HUDEP-2 (cell line): ENCODE measurements around the gene CNP.
"Not testable (repeated sequence)": the region's sequence is repeated elsewhere in the genome, so short reads cannot be mapped to it uniquely, and the experiment has no call there.

Experiments
- DNase-seq, 76 experiments: peaks; one replicate each; lab custom pipeline; 2025; ENCODE audit not compliant: unreplicated experiment in 76 of 76; lab: John Stamatoyannopoulos, UW

CNP gene

DNA sequence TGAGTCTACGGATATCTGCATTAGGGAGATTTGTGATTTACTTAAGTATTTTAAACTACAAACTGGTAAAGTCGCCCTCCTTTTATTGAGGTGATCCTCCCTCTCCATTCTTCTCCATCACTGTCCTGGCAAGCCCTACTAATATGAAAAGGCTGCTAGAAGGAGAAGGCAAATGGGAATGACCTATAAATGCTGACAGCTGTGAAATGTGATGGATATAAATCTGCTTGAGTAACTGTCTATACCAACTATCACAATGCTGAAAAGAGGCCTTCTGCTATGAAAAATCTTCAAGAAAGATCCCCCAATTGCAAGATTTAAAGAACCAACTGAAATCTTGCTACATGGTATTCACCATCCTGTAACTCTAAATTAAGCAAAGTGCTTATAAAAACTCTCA lies 35.1 kb downstream of the CNP start:
- DNase-seq = no peak

- DNase-seq = no peak
Observed at GRCh38 chr17:42002175-42002791, 35.7 kb downstream of the CNP start.

DNA sequence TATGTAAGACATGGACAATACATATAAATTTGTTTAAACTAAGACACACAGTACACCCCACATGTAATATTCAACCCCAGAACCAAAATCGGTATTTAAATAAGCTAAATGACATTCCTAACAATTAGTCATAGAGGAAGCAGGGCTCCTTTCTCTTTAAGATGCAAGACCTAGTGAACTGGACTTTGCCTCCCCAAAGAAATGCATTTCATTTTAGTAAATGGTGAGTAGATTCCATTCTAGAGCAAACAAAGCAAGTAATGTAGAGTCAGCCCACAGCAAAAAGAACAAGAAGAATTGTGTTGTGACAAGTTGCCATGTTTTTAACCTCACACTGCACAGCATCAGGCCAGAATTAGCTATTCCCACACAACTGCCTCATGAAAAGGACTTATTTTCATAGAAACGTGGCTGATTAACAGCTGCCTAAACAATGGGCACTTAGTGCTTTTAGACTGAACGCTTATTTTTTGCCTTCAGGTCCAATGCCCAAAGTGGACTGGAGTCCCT lies 36.3 kb downstream of the CNP start:
- DNase-seq = no peak

DNA sequence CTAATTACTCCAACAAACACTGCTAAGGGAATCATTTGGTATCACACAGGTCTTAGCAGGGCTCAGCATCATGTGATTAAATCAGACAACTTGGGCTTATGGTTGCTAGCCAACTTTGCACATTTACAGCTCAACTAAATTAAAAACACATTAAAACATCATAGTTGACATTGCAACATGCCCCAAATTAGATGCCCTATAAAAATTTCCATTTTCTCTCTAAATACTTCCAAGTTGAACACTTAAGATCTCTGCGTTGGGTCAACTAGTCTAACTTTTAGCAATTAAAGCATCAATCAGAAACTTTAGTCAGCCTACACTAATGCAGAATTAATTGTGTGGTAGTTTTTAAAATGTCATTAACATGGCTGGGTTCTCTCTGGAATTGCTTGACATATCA lies 38.6 kb downstream of the CNP start:
- DNase-seq = no peak

DNA sequence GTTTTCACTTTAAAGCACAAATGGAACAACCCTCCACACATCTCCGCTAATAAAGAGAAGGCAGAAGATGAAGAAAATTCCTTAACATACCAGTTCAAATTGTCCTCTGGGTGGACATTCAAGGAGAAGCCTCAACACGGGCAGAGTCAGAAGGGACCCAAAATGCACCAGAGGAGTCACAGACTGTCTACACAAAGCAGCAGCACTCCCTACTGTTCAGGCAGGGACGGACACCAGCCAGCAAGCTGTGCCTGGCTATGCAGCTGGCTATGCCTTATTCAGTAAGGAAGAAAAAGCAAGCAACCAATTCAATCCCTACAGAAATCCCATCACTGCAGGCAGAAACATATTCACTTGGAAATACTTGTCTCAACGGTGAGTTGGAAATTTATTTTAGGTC lies 42.6 kb downstream of the CNP start:
- peak in 4 of 76 experiments; percentile 4 to 10 (median 8) for DNase-seq

DNA sequence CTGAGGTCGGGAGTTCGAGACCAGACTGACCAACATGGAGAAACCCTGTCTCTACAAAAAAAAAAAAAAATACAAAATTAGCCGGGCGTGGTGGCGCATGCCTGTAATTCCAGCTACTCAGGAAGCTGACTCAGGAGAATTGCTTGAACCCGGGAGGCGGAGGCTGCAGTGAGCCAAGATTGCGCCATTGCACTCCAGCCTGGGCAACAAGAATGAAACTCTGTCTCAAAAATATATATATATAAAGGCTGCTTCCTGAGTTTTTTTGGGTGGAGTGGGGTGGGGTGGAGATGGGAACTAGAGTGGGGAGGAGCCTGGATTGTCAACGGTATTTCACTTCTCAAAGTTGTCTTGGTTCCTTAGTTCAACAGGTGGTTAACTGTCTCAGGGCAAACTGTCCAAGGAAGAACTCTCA lies 43.7 kb downstream of the CNP start:
- DNase-seq = not testable (repeated sequence)

GRCh38 chr17:42010898-42011516 lies 44.4 kb downstream of the CNP start:
- peak in 9 of 76 experiments; percentile 5 to 37 (median 10) for DNase-seq

GRCh38 chr17:42012363-42012762 lies 45.8 kb downstream of the CNP start:
- DNase-seq = not testable (repeated sequence)

GRCh38 chr17:42013740-42014139 lies 47.1 kb downstream of the CNP start:
- DNase-seq = not testable (repeated sequence)

DNA sequence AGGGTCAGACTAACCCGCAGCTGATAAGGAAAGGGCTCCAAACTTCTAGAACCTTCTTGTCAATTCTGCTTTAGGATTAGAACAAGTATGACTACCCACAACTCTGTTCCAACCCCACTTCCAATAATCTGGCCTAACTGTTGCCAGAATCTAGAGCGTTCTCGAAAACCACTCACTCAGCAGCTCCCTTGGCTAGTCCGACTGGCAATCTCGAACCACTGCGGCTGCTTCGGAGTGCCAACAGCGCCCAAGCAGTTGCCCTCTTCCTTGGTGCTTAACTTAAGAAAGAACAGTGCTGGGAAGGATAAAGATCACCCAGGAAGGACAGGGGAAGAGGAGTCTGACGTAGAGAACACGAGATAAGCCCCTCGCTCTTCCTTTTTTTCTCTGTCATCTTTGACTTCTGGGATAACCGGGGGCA lies 49.8 kb downstream of the CNP start:
- peak in 20 of 76 experiments; percentile 3 to 62 (median 23) for DNase-seq

GRCh38 chr17:42016941-42017865 lies 50.6 kb downstream of the CNP start, which contains the start of gene DNAJC7:
TSS of gene DNAJC7 (minus strand) at chr17:42017439. CDS start at chr17:42017416, 23 bp downstream.
- peak in 75 of 76 experiments; percentile 6 to 90 (median 81) for DNase-seq

DNA sequence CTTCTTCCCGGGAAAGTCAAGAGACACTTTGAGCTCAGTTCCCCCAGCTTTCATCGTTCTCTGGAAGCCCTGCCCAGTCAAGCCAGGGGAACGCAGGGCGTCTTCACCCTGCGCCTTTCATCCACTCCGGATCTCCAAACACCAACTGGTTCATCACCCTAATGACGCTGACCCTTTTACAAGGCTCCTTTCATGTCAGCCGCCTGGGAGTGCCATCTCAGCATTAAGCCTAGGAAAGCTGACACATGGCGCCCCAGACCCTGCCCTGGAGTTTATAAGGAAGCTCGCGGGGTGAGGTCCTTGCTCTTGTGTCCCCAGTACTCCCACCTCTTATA lies 51.2 kb downstream of the CNP start:
- DNase-seq = peak in 16 of 76 experiments; percentile 21 to 76 (median 54)

- peak in 26 of 76 experiments; percentile 5 to 58 (median 24) for DNase-seq
Observed at GRCh38 chr17:42018339-42018738, 51.7 kb downstream of the CNP start.

DNA sequence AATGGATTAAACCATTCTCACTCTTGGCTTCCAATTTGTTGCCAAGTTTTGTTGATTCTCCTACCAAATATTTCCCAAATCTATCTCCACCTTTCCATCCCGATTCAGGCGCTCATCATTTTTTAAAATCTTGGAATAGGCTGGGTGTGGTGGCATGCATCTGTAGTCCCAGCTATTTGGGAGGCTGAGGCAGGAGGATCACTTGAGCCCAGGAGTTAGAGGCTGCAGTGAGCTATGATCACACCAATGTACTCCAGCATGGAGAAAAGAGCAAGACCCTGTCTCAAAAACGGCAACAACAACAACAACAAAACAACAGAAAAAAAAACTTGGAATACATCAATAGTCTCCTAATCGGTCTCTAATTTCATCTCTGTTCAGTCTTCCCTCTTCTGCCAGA lies 52.4 kb downstream of the CNP start:
- no peak for DNase-seq

DNA sequence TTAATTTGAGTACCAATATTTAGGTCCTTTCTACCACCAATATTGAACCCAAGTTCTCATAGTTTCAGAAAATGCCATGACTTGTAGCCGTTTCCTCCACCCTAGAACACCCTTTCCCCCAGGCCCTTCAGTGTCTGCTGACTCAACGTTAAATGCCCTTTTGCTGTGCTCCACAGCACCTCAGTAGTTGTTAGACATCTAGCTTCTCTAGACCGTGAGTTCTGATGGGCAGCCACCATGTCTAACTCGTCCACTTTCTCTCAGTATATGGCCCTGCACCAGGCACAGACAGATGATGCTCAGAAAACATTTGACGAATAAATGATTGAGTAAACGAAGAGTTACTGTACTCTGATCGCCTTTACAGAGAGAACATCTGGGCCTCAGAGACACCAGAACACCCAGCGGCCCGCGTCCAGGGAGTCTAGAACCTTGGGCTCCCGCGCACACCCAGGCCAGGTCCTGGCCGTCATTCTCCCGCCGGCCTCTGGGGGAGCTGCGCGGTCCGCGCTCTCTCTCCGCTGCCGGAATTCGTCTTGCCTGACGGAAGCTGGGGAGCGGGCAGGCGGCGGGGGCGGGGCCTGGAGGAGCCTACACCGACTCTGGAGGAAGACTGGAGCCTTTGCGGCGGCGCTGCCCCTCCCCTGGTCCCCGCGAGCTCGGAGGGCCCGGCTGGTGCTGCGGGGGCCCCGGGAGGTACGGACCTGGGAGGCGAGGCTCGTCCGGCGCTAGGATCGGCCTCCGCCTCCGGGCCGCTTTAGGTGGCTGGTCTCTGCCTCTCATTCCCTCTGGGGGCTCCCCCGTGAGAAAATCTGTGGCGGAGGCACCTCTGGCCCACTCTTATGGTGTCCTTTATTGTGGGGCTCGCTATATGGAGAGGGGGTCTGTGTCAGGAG lies 53.2 kb downstream of the CNP start, which contains the start of gene NKIRAS2:
Gene NKIRAS2, plus strand, starts transcription at position 582 of the 896 bp plus-strand sequence. CDS start 1,488 bp downstream, outside the sequence.
- peak in 75 of 76 experiments; percentile 19 to 95 (median 87) for DNase-seq

- not testable (repeated sequence) for DNase-seq
Observed at GRCh38 chr17:42020845-42021244, 54.2 kb downstream of the CNP start.

DNA sequence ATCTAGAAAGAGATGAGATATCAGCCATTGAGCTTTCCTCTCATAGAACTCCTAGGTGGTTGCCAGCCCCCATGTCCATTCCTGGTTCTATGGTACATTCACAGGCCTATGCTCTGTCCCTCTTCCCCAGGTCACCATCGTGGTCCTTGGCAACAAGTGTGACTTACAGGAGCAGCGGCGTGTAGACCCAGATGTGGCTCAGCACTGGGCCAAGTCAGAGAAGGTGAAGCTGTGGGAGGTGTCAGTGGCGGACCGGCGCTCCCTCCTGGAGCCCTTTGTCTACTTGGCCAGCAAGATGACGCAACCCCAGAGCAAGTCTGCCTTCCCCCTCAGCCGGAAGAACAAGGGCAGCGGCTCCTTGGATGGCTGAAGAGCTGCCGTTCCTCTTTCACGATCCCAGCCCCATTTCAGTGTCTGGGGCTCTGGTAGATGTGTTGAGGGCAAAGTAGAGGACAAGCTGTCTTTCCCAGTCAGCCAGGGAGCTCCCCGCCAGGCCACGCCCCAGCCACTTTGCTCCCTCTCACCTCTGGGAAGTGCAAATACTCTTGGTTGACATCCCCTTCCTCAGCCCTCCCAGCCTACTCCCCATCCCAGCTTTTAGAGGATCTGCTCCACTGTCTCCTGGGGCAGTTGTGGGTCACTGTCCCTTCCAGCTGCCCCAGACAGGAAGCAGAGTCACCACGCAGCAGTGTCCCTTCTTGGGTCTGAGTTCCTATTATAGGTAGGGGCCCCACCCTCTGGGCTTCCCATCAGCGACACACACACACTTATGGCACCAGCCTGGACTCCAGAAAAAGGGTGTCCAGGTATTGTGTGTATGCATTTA lies 57.1 kb downstream of the CNP start:
- no peak for DNase-seq

GRCh38 chr17:42025191-42025579 lies 58.6 kb downstream of the CNP start:
- DNase-seq = no peak

GRCh38 chr17:42025936-42026335 lies 59.3 kb downstream of the CNP start:
- peak in 15 of 76 experiments; percentile 3 to 22 (median 14) for DNase-seq
